ENCODE data around the gene PPP1R15A.
"Not testable (repeated sequence)": the region's sequence is repeated elsewhere in the genome, so short reads cannot be mapped to it uniquely, and the experiment has no call there.

The PPP1R15A gene

DNA sequence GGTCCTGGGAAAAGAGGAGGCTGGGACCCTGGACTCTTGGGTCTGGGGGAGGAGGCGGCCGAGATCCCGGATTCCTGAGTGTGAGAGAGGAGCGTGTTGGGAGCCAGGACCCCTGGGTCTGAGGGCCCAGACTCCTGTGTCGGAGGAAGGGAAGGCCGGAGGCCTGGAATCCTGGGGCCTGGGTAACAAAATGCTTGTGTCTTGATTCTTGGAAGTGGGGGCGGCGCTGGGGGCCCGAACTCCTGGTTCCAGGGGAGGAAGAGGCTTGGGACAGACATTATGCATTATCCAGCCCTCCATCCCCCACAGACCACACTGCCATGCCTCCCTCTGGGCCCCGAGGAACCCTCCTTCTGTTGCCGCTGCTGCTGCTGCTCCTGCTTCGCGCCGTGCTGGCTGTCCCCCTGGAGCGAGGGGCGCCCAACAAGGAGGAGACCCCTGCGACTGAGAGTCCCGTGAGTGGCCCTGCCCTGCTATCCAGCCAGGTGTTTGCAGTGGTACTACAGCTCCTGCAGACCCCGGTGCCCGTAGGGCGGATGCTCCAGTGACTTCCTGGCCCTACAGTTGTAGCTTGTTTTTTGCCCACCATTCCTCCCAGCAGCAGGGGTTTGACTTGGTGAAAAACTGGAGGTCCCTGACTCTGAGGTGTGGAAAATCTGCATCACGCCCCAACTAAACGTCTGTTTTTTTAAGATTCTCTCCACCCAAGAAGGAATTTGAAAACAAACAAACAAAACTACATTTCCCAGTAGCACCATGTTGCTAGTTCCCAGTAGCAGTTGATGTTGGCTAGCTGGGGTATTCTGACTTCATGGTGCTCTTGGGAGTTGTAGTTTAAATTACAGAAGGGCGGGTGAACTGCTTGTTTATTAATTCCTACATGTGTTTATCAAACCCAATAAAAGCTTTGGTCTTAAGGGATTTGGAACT is 28.5 kb downstream of the PPP1R15A start:
- no peak overlapping the region for H4K8ac ChIP-seq (ENCODE audit: low read depth, low read length)
- peak overlapping the region; percentile 1 for H3K23ac ChIP-seq (ENCODE audit: low read depth, low read length, poor library complexity)
- H2AK5ac ChIP-seq (ENCODE audit: low read depth, low read length): peak overlapping the region; percentile 81
- H2BK5ac ChIP-seq (ENCODE audit: low read length): peak overlapping the region; percentile 43
- H3K14ac ChIP-seq (ENCODE audit: low read length): no peak overlapping the region
- no peaks in the 10 kb centered on the region for H3K27me3 ChIP-seq (ENCODE audit: control insufficient read depth in 3 of 3, insufficient read depth in 3 of 3, low read depth in 1 of 3, low read length in 3 of 3)
- no peaks in the 10 kb centered on the region for H3K9me3 ChIP-seq (replicated peaks in 1 of 2; ENCODE audit: control insufficient read depth in 2 of 2, insufficient read depth in 1 of 2, low read depth in 1 of 2, low read length in 2 of 2)
- H3K18ac ChIP-seq (ENCODE audit: low read length): peak overlapping the region; percentile 59
- no CpG with 5 or more reads among the region's 24 CpGs for whole genome bisulfite sequencing, 2 donors (ENCODE audit: extremely low coverage in 2 of 2, insufficient read length in 2 of 2, insufficient replicate concordance in 1 of 2)
- DNase-seq (ENCODE audit: low spot score): no peak
- peaks cover 4 to 30% of the 10 kb centered on the region in 2 donors for H3K36me3 ChIP-seq (replicated peaks in 1 of 2; ENCODE audit: control insufficient read depth in 2 of 2, insufficient read depth in 2 of 2, low read length in 2 of 2)
- no peak overlapping the region for H2BK120ac ChIP-seq (ENCODE audit: low read depth, low read length)
- no peak overlapping the region for H4K91ac ChIP-seq (ENCODE audit: low read depth, low read length, poor library complexity)
- H3K4me3 ChIP-seq (ENCODE audit: low read length in 2 of 2): peak overlapping the region; percentile 73 to 86
- peak overlapping the region; percentile 90 for H3K9ac ChIP-seq (ENCODE audit: low read depth, low read length, poor library complexity)
- H3K4me1 ChIP-seq (ENCODE audit: control insufficient read depth in 2 of 2, insufficient read depth in 1 of 2, low read depth in 1 of 2, low read length in 2 of 2): peaks cover 7 to 9% of the 10 kb centered on the region in 2 donors
- H3K4me2 ChIP-seq (ENCODE audit: insufficient read depth, low read length, poor library complexity, severe bottlenecking): peak overlapping the region; percentile 81
- no peak overlapping the region for H2BK12ac ChIP-seq (ENCODE audit: low read length)
- peak overlapping the region; percentile 30 for H2BK15ac ChIP-seq (ENCODE audit: low read length)
- no peak overlapping the region for H3K4ac ChIP-seq (ENCODE audit: low read length)
- no peak overlapping the region for H3K27ac ChIP-seq (replicated peaks; ENCODE audit: low read length)
- peak overlapping the region; percentile 80 for H2AFZ ChIP-seq (ENCODE audit: low read length)
- H3K79me1 ChIP-seq (ENCODE audit: low read depth, low read length): peaks cover 3% of the 10 kb centered on the region

DNA sequence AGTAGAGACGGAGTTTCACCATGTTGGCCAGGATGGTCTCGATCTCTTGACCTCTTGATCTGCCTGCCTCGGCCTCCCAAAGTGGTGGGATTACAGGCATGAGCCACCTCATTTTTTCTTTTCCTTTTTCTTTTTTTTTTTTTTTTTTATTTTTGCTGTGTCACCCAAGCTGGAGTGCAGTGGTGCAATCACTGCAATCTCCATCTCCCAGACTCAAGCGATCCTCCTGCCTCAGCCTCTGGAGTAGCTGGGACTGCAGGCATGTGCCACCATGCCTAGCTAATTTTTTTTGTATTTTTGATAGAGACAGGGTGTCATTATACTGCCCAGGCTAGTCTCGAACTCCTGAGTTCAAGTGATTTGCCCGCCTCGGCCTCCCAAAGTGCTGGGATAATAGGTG is 30.1 kb downstream of the PPP1R15A start:
- not testable (repeated sequence) for H3K9ac ChIP-seq (ENCODE audit: low read depth, low read length, poor library complexity); H2AFZ ChIP-seq (ENCODE audit: low read length); H3K4me3 ChIP-seq (ENCODE audit: low read length in 2 of 2); H3K4ac ChIP-seq (ENCODE audit: low read length); H3K9me3 ChIP-seq (replicated peaks in 1 of 2; ENCODE audit: control insufficient read depth in 2 of 2, insufficient read depth in 1 of 2, low read depth in 1 of 2, low read length in 2 of 2); H2AK5ac ChIP-seq (ENCODE audit: low read depth, low read length); H3K27me3 ChIP-seq (ENCODE audit: control insufficient read depth in 3 of 3, insufficient read depth in 3 of 3, low read depth in 1 of 3, low read length in 3 of 3); DNase-seq (ENCODE audit: low spot score); H3K14ac ChIP-seq (ENCODE audit: low read length); H2BK12ac ChIP-seq (ENCODE audit: low read length); H3K27ac ChIP-seq (replicated peaks; ENCODE audit: low read length); H2BK5ac ChIP-seq (ENCODE audit: low read length); H3K18ac ChIP-seq (ENCODE audit: low read length); H4K8ac ChIP-seq (ENCODE audit: low read depth, low read length); H3K23ac ChIP-seq (ENCODE audit: low read depth, low read length, poor library complexity); H4K91ac ChIP-seq (ENCODE audit: low read depth, low read length, poor library complexity); H3K4me1 ChIP-seq (ENCODE audit: control insufficient read depth in 2 of 2, insufficient read depth in 1 of 2, low read depth in 1 of 2, low read length in 2 of 2); H3K4me2 ChIP-seq (ENCODE audit: insufficient read depth, low read length, poor library complexity, severe bottlenecking); H2BK15ac ChIP-seq (ENCODE audit: low read length); H2BK120ac ChIP-seq (ENCODE audit: low read depth, low read length); H3K79me1 ChIP-seq (ENCODE audit: low read depth, low read length)
- peaks cover 8 to 42% of the 10 kb centered on the region in 2 donors for H3K36me3 ChIP-seq (replicated peaks in 1 of 2; ENCODE audit: control insufficient read depth in 2 of 2, insufficient read depth in 2 of 2, low read length in 2 of 2)
- WGBS, 2 donors (ENCODE audit: extremely low coverage in 2 of 2, insufficient read length in 2 of 2, insufficient replicate concordance in 1 of 2): no CpG with 5 or more reads among the region's 7 CpGs

DNA sequence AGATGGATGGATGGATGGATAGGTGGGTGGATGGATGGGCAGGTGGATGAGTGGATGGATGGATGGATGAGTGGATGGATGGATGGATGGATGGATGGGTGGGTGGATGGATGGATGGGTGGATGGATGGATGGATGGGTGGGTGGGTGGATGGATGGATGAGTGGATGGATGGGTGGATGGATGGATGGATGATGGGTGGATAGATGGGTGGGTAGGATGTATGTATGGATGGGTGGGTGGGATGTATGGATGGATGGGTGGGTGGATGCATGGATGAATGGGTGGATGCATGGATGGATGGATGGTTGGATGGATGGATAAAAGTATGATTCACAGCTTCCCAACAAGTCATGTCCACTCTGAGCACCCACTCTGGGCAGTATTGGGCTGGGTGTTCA is 31.6 kb downstream of the PPP1R15A start:
- H3K14ac ChIP-seq (ENCODE audit: low read length); H3K9ac ChIP-seq (ENCODE audit: low read depth, low read length, poor library complexity); H3K79me1 ChIP-seq (ENCODE audit: low read depth, low read length); H3K18ac ChIP-seq (ENCODE audit: low read length); H2BK12ac ChIP-seq (ENCODE audit: low read length); H2BK120ac ChIP-seq (ENCODE audit: low read depth, low read length); H3K4me1 ChIP-seq (ENCODE audit: control insufficient read depth in 2 of 2, insufficient read depth in 1 of 2, low read depth in 1 of 2, low read length in 2 of 2); DNase-seq (ENCODE audit: low spot score); H2AFZ ChIP-seq (ENCODE audit: low read length); H2BK5ac ChIP-seq (ENCODE audit: low read length); H3K23ac ChIP-seq (ENCODE audit: low read depth, low read length, poor library complexity); H3K4ac ChIP-seq (ENCODE audit: low read length); H4K8ac ChIP-seq (ENCODE audit: low read depth, low read length); H3K4me2 ChIP-seq (ENCODE audit: insufficient read depth, low read length, poor library complexity, severe bottlenecking); H3K4me3 ChIP-seq (ENCODE audit: low read length in 2 of 2); H2AK5ac ChIP-seq (ENCODE audit: low read depth, low read length); H3K9me3 ChIP-seq (replicated peaks in 1 of 2; ENCODE audit: control insufficient read depth in 2 of 2, insufficient read depth in 1 of 2, low read depth in 1 of 2, low read length in 2 of 2); H3K27me3 ChIP-seq (ENCODE audit: control insufficient read depth in 3 of 3, insufficient read depth in 3 of 3, low read depth in 1 of 3, low read length in 3 of 3); H3K27ac ChIP-seq (replicated peaks; ENCODE audit: low read length); H2BK15ac ChIP-seq (ENCODE audit: low read length); H4K91ac ChIP-seq (ENCODE audit: low read depth, low read length, poor library complexity): not testable (repeated sequence)
- H3K36me3 ChIP-seq (replicated peaks in 1 of 2; ENCODE audit: control insufficient read depth in 2 of 2, insufficient read depth in 2 of 2, low read length in 2 of 2): peaks cover 18 to 55% of the 10 kb centered on the region in 2 donors

- peaks cover 5 to 6% of the 10 kb centered on the region in 2 donors for H3K4me1 ChIP-seq (ENCODE audit: control insufficient read depth in 2 of 2, insufficient read depth in 1 of 2, low read depth in 1 of 2, low read length in 2 of 2)
Measured at GRCh38 chr19:48905664-48906063, 33.4 kb downstream of the PPP1R15A start.

More at GRCh38 chr19:48905664-48906063, 33.4 kb downstream of the PPP1R15A start:
- Histone ChIP-seq H3K4ac (ENCODE audit: low read length) (no peak overlapping the region), H2BK5ac (ENCODE audit: low read length) (no peak overlapping the region), H2BK12ac (ENCODE audit: low read length) (no peak overlapping the region), H3K23ac (ENCODE audit: low read depth, low read length, poor library complexity) (no peak overlapping the region), H3K27ac (replicated peaks; ENCODE audit: low read length) (no peak overlapping the region), H3K79me1 (ENCODE audit: low read depth, low read length) (peaks cover 3% of the 10 kb centered on the region), H3K14ac (ENCODE audit: low read length) (no peak overlapping the region), H3K36me3 (replicated peaks in 1 of 2; ENCODE audit: control insufficient read depth in 2 of 2, insufficient read depth in 2 of 2, low read length in 2 of 2) (peaks cover 24 to 70% of the 10 kb centered on the region in 2 donors), H4K91ac (ENCODE audit: low read depth, low read length, poor library complexity) (no peak overlapping the region), H4K8ac (ENCODE audit: low read depth, low read length) (no peak overlapping the region), H3K9ac (ENCODE audit: low read depth, low read length, poor library complexity) (no peak overlapping the region), H2BK120ac (ENCODE audit: low read depth, low read length) (no peak overlapping the region), H3K18ac (ENCODE audit: low read length) (no peak overlapping the region), H2AFZ (ENCODE audit: low read length) (no peak overlapping the region), H2AK5ac (ENCODE audit: low read depth, low read length) (no peak overlapping the region), H3K4me3 (ENCODE audit: low read length in 2 of 2) (no peak overlapping the region), H3K9me3 (replicated peaks in 1 of 2; ENCODE audit: control insufficient read depth in 2 of 2, insufficient read depth in 1 of 2, low read depth in 1 of 2, low read length in 2 of 2) (no peaks in the 10 kb centered on the region), H3K4me2 (ENCODE audit: insufficient read depth, low read length, poor library complexity, severe bottlenecking) (no peak overlapping the region), H2BK15ac (ENCODE audit: low read length) (no peak overlapping the region), H3K27me3 (ENCODE audit: control insufficient read depth in 3 of 3, insufficient read depth in 3 of 3, low read depth in 1 of 3, low read length in 3 of 3) (no peaks in the 10 kb centered on the region)
- no CpG with 5 or more reads among the region's 14 CpGs for WGBS, 2 donors (ENCODE audit: extremely low coverage in 2 of 2, insufficient read length in 2 of 2, insufficient replicate concordance in 1 of 2)
- DNase-seq (ENCODE audit: low spot score): no peak

Measured in neuronal stem cell (in vitro differentiated cells).